GM11168 (cell line): Measurements from ENCODE around the gene TRAF3IP1.
"Not testable (repeated sequence)": the region's sequence is repeated elsewhere in the genome, so short reads cannot be mapped to it uniquely, and the experiment has no call there.

Experiments
- in situ Hi-C: fragments of 300-500 bp; cut with MboI; formaldehyde crosslinking; loops from one replicate; pipeline ENCODE4 v1.12.0; 2022; ENCODE audit warnings: low sequenced_read_pairs; ENCODE audit not compliant: unreplicated experiment

The TRAF3IP1 gene

GRCh38 chr2:238305965-238306671, 14.2 kb upstream of the TRAF3IP1 start:
- in situ Hi-C loops: no loop called here

- in situ Hi-C loops: no loop called here
Measured at GRCh38 chr2:238306672-238306998, 13.7 kb upstream of the TRAF3IP1 start.

GRCh38 chr2:238308177-238308576, 12.1 kb upstream of the TRAF3IP1 start:
- in situ Hi-C loops: no loop called here

- in situ Hi-C loops: not testable (repeated sequence)
Measured at GRCh38 chr2:238310721-238311120, 9.6 kb upstream of the TRAF3IP1 start.

- in situ Hi-C loops: no loop called here
Measured at GRCh38 chr2:238313289-238313990, 6.9 kb upstream of the TRAF3IP1 start.

- in situ Hi-C loops: no loop called here
Measured at GRCh38 chr2:238313991-238314350, 6.3 kb upstream of the TRAF3IP1 start.

- in situ Hi-C loops: no loop called here
Measured at GRCh38 chr2:238314576-238314975, 5.7 kb upstream of the TRAF3IP1 start.

- in situ Hi-C loops: no loop called here
Measured at GRCh38 chr2:238315031-238315595, 5.2 kb upstream of the TRAF3IP1 start.

- in situ Hi-C loops: no loop called here
Measured at GRCh38 chr2:238320648-238321281, 447 bp downstream of the TRAF3IP1 start.

- in situ Hi-C loops: no loop called here
Measured at GRCh38 chr2:238321467-238321866, 1.1 kb downstream of the TRAF3IP1 start.

GRCh38 chr2:238322001-238322411, 1.7 kb downstream of the TRAF3IP1 start:
- in situ Hi-C loops: no loop called here

- in situ Hi-C loops: not testable (repeated sequence)
Measured at GRCh38 chr2:238324248-238324647, 3.9 kb downstream of the TRAF3IP1 start.

- in situ Hi-C loops: no loop called here
Measured at GRCh38 chr2:238325694-238326093, 5.4 kb downstream of the TRAF3IP1 start.

- in situ Hi-C loops: no loop called here
Measured at GRCh38 chr2:238326801-238327365, 6.6 kb downstream of the TRAF3IP1 start.

GRCh38 chr2:238327751-238328150, 7.4 kb downstream of the TRAF3IP1 start:
- in situ Hi-C loops: no loop called here

- in situ Hi-C loops: no loop called here
Measured at GRCh38 chr2:238330391-238330790, 10.1 kb downstream of the TRAF3IP1 start.

- in situ Hi-C loops: no loop called here
Measured at GRCh38 chr2:238331916-238332315, 11.6 kb downstream of the TRAF3IP1 start.

GRCh38 chr2:238334885-238335284, 14.6 kb downstream of the TRAF3IP1 start:
- in situ Hi-C loops: no loop called here

- in situ Hi-C loops: not testable (repeated sequence)
Measured at GRCh38 chr2:238335591-238335990, 15.3 kb downstream of the TRAF3IP1 start.

GRCh38 chr2:238336151-238336550, 15.8 kb downstream of the TRAF3IP1 start:
- in situ Hi-C loops: no loop called here
